IMR-90 (cell line): ENCODE results near the gene HOXB2. TPM values are rescaled to one million over a fixed set of nuclear protein-coding genes. Genes with fewer than 3 reads are reported as not detected.

ENCODE experiments used
- ATAC-seq: fragments of 200-7000 bp; cut with Tn5 transposase; 2 replicates; pipeline ENCODE4 v1.9.1; 2020; ENCODE audit warnings: low read depth, mild to moderate bottlenecking, moderate library complexity
- BruUV-seq: library from RNA; stranded (reverse); fragments of 400-500 nt; replicated peaks from 2 replicates; lab custom pipeline; 2021; lab: Mats Ljungman, UMichigan
- CTCF ChIA-PET: fragments of 300-600 bp; formaldehyde crosslinking; extraction: SDS; loops from one replicate; lab custom pipeline; 2021; ENCODE audit warnings: antibody characterized with exemption; lab: Yijun Ruan, JAX
- POLR2A ChIA-PET: fragments of 300-600 bp; sonication (Branson Sonifier 250); formaldehyde crosslinking; loops from one replicate; lab custom pipeline; 2022; ENCODE audit warnings: antibody characterized with exemption; ENCODE audit not compliant: unreplicated experiment; lab: Charles Lee
- DNase-seq: peaks from one replicate; pipeline ENCODE4 v3.0.0; 2013
- H2AFZ ChIP-seq: replicated peaks from 2 replicates; pipeline ENCODE3; 2013; ENCODE audit warnings: low read length, mild to moderate bottlenecking; ENCODE audit not compliant: poor library complexity
- H2AK5ac ChIP-seq: 2 replicates; pipeline ENCODE4 v1.6.1; 2013; ENCODE audit warnings: low read depth, low read length, inconsistent platforms
- H2AK9ac ChIP-seq: replicated peaks from 2 replicates; pipeline ENCODE3; 2013; ENCODE audit warnings: mild to moderate bottlenecking, low read depth, low read length, moderate library complexity; ENCODE audit not compliant: poor library complexity
- H2BK120ac ChIP-seq: 2 replicates; pipeline ENCODE4 v1.6.1; 2013; ENCODE audit warnings: low read depth, low read length, inconsistent platforms
- H2BK15ac ChIP-seq: 3 replicates; pipeline ENCODE4 v1.6.1; 2013; ENCODE audit warnings: low read depth, low read length, inconsistent platforms
- H2BK20ac ChIP-seq: 2 replicates; pipeline ENCODE4 v1.6.1; 2013; ENCODE audit warnings: low read depth, mild to moderate bottlenecking, inconsistent platforms, low read length, moderate library complexity
- H2BK5ac ChIP-seq: 2 replicates; pipeline ENCODE4 v1.6.1; 2013; ENCODE audit warnings: mild to moderate bottlenecking, low read depth, low read length, inconsistent platforms; ENCODE audit not compliant: poor library complexity, severe bottlenecking
- H3K14ac ChIP-seq: replicated peaks from 2 replicates; pipeline ENCODE4 v1.6.1; 2013; ENCODE audit warnings: low read depth, low read length, inconsistent platforms
- H3K18ac ChIP-seq: 2 replicates; pipeline ENCODE4 v1.6.1; 2013; ENCODE audit warnings: low read depth, low read length, control low read depth
- H3K23ac ChIP-seq: 2 replicates; pipeline ENCODE4 v1.6.1; 2013; ENCODE audit warnings: low read depth, low read length, inconsistent platforms
- H3K27ac ChIP-seq: 2 replicates; pipeline ENCODE4 v1.5.1; 2013; ENCODE audit warnings: mild to moderate bottlenecking, control low read depth, low read length; ENCODE audit not compliant: insufficient read depth
- H3K27me3 ChIP-seq: 2 replicates; pipeline ENCODE4 v1.6.1; 2013; ENCODE audit warnings: low read length; ENCODE audit not compliant: control insufficient read depth, insufficient read depth
- H3K36me3 ChIP-seq: 2 replicates; pipeline ENCODE4 v1.6.1; 2013; ENCODE audit warnings: low read length, mixed read lengths; ENCODE audit not compliant: control insufficient read depth, insufficient read depth
- H3K4ac ChIP-seq: 2 replicates; pipeline ENCODE4 v1.6.1; 2013; ENCODE audit warnings: low read depth, low read length, inconsistent platforms
- H3K4me1 ChIP-seq: 2 replicates; pipeline ENCODE4 v1.6.1; 2013; ENCODE audit warnings: low read length, mixed read lengths; ENCODE audit not compliant: control insufficient read depth, insufficient read depth
- H3K4me2 ChIP-seq: 2 replicates; pipeline ENCODE4 v1.6.1; 2013; ENCODE audit warnings: low read depth, mild to moderate bottlenecking, control low read depth, low read length, moderate library complexity
- H3K4me3 ChIP-seq: 2 replicates; pipeline ENCODE4 v1.5.1; 2013; ENCODE audit warnings: low read depth, mild to moderate bottlenecking, control low read depth, low read length, moderate library complexity; ENCODE audit not compliant: insufficient read depth
- H3K56ac ChIP-seq: 2 replicates; pipeline ENCODE4 v1.6.1; 2013; ENCODE audit warnings: low read length, inconsistent platforms; ENCODE audit not compliant: insufficient read depth; ENCODE audit errors: extremely low read depth
- H3K79me1 ChIP-seq, 2 experiments: 2 replicates each; pipeline ENCODE4 v1.6.1; 2013; ENCODE audit warnings: low read length in 2 of 2, inconsistent platforms in 1 of 2, low read depth in 1 of 2
- H3K9ac ChIP-seq: 2 replicates; pipeline ENCODE4 v1.6.1; 2013; ENCODE audit warnings: low read depth, low read length, control low read depth
- H3K9me1 ChIP-seq: 2 replicates; pipeline ENCODE4 v1.6.1; 2013; ENCODE audit warnings: low read length, inconsistent platforms; ENCODE audit not compliant: insufficient read depth
- H3K9me3 ChIP-seq: 2 replicates; pipeline ENCODE4 v1.6.1; 2013; ENCODE audit warnings: low read length; ENCODE audit not compliant: control insufficient read depth, insufficient read depth
- H4K20me1 ChIP-seq: 2 replicates; pipeline ENCODE4 v1.6.1; 2013; ENCODE audit warnings: low read length, inconsistent platforms; ENCODE audit not compliant: insufficient read depth
- H4K5ac ChIP-seq: 2 replicates; pipeline ENCODE4 v1.6.1; 2013; ENCODE audit warnings: mild to moderate bottlenecking, low read depth, low read length, control low read depth
- H4K8ac ChIP-seq, 2 experiments: 2 replicates each; pipeline ENCODE4 v1.6.1; 2013; ENCODE audit warnings: low read depth in 2 of 2, low read length in 2 of 2, control low read depth in 1 of 2, inconsistent platforms in 1 of 2
- H4K91ac ChIP-seq: 2 replicates; pipeline ENCODE4 v1.6.1; 2013; ENCODE audit warnings: low read depth, low read length, inconsistent platforms; ENCODE audit not compliant: insufficient read depth
- BHLHE40 ChIP-seq: fragments of 150-350 bp; IDR thresholded peaks from 2 replicates; pipeline ENCODE4 v1.6.1; 2016; ENCODE audit warnings: mild to moderate bottlenecking, low read depth, low read length
- MAFK ChIP-seq: IDR thresholded peaks from 2 replicates; pipeline ENCODE4 v1.6.1; 2012; ENCODE audit warnings: low read depth, low read length, improper control_type of control experiment
- MAZ ChIP-seq: IDR thresholded peaks from 2 replicates; pipeline ENCODE4 v1.6.1; 2012; ENCODE audit warnings: low read depth, mild to moderate bottlenecking, low read length, improper control_type of control experiment, moderate library complexity, borderline replicate concordance
- MXI1 ChIP-seq: IDR thresholded peaks from 2 replicates; pipeline ENCODE4 v1.6.1; 2012; ENCODE audit warnings: low read depth, mild to moderate bottlenecking, low read length, moderate library complexity, borderline replicate concordance
- POLR2A ChIP-seq: IDR thresholded peaks from 2 replicates; pipeline ENCODE4 v1.6.1; 2012; ENCODE audit warnings: mild to moderate bottlenecking, low read depth, low read length
- RAD21 ChIP-seq: IDR thresholded peaks from 2 replicates; pipeline ENCODE4 v1.6.1; 2012; ENCODE audit warnings: low read length, improper control_type of control experiment
- RFX5 ChIP-seq: IDR thresholded peaks from 2 replicates; pipeline ENCODE4 v1.8.0; 2012; ENCODE audit warnings: low read depth, mild to moderate bottlenecking, low read length, moderate library complexity
- SMC3 ChIP-seq: fragments of 150-350 bp; IDR thresholded peaks from 2 replicates; pipeline ENCODE4 v1.6.1; 2016; ENCODE audit warnings: low read depth, mild to moderate bottlenecking, antibody characterized with exemption, low read length, moderate library complexity
- WGBS, 2 experiments: methylation state at CpG; one replicate each; pipeline versions ENCODE4 v1.1.5 to v1.1.7; 2013; ENCODE audit warnings: missing lambda C conversion rate in 2 of 2; ENCODE audit not compliant: insufficient read length in 1 of 2; ENCODE audit errors: extremely low coverage in 2 of 2; 5-methylcytosine and 5-hydroxymethylcytosine counted together
- dilution Hi-C: fragments of 300-500 bp; cut with HindIII; formaldehyde crosslinking; loops from one replicate; pipeline ENCODE4 v1.14.3; 2018; ENCODE audit warnings: low sequenced_read_pairs; ENCODE audit not compliant: unreplicated experiment
- in situ Hi-C: fragments of 300-500 bp; cut with MboI; formaldehyde crosslinking; loops from 3 replicates; pipeline ENCODE4 v1.14.3; 2019; ENCODE audit warnings: low sequenced_read_pairs, inconsistent platforms, mixed read lengths
- intact Hi-C: fragments of 100-400 bp; cut with micrococcal nuclease; formaldehyde crosslinking; loops from 2 replicates; pipeline ENCODE4 v1.10.0; 2022
- polyA plus RNA-seq, 3 experiments: library from polyadenylated mRNA; depleted of rRNA; stranded (reverse); fragments of >200 nt; gene quantifications; 2 replicates each; pipeline ENCODE4 v1.2.3, GENCODE V29; 2012; ENCODE audit warnings: low replicate concordance in 1 of 3
- total RNA-seq: library from RNA; depleted of rRNA; stranded (reverse); fragments of >200 nt; gene quantifications from 2 replicates; pipeline ENCODE4 v1.2.3, GENCODE V29; 2012
- TF ChIP-seq, protein P1 (sequence below): conservative IDR thresholded peaks from 2 replicates; pipeline ENCODE4 v1.5.1; 2012; ENCODE audit warnings: mild to moderate bottlenecking, low read depth, low read length, improper control_type of control experiment
- TF ChIP-seq, protein P2 (sequence below): fragments of 150-350 bp; IDR thresholded peaks from 2 replicates; pipeline ENCODE4 v1.6.1; 2016; ENCODE audit warnings: low read depth, mild to moderate bottlenecking, low read length, moderate library complexity, borderline replicate concordance

The HOXB2 gene
- total and polyA plus RNA-seq, 2 of the 4 experiments (the other 2 are of a cell fraction), result 2.7 to 29.9 TPM

DNA sequence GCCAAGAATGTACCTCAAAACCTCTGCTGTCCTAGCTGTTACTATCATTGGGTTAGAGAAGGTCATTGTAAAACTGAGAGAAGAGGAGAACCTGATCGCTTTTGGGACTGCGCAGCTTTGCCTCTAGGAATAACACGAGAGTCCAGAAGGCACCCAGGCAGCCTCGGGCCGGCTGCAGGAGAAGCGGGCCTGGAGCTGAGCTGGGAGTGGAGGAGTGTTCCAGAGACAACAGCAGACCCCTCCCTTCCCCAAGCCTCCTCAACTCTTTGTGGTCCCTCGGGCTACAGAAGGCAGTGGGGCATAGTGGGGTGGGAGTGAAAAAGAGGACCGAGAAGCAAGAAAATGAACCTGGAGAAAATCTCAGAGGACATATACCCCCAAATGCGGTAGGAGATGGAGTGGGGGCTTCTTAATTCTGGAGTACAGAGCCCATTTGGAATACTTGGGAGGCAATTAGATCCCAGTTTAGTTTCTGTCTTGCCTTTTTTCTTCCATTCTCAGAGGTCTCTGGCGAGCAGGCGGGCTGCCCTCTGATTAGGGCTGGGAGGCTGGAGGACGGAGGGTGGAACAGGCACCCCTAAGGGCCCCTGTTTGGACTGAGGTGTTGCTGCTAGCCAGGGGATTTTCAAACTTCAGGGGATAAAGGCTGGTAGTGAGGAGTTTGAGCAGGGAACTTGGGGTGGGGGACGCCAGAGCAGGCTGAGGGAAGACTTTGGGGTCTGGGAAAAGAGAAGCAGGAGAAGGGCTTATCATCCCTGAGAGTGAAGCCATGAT is 13.3 kb upstream of the HOXB2 start:
- peak overlapping the region; percentile 73; the same call in 1 of the 2 replicates for H2BK20ac ChIP-seq
- H2BK120ac ChIP-seq, result peak overlapping the region; percentile 87
- H3K9me3 ChIP-seq, result no peaks in the 10 kb centered on the region
- H2BK15ac ChIP-seq, result peak overlapping the region; percentile 78; the same call in 2 of the 3 replicates
- H3K4me1 ChIP-seq, result peaks cover 66% of the 10 kb centered on the region
- TF ChIP-seq RAD21 (no peak), MAZ (no peak), BHLHE40 (no peak), POLR2A (no peak), RFX5 (no peak), MXI1 (no peak), SMC3 (no peak), MAFK (no peak)
- TF ChIP-seq, protein P1, sequence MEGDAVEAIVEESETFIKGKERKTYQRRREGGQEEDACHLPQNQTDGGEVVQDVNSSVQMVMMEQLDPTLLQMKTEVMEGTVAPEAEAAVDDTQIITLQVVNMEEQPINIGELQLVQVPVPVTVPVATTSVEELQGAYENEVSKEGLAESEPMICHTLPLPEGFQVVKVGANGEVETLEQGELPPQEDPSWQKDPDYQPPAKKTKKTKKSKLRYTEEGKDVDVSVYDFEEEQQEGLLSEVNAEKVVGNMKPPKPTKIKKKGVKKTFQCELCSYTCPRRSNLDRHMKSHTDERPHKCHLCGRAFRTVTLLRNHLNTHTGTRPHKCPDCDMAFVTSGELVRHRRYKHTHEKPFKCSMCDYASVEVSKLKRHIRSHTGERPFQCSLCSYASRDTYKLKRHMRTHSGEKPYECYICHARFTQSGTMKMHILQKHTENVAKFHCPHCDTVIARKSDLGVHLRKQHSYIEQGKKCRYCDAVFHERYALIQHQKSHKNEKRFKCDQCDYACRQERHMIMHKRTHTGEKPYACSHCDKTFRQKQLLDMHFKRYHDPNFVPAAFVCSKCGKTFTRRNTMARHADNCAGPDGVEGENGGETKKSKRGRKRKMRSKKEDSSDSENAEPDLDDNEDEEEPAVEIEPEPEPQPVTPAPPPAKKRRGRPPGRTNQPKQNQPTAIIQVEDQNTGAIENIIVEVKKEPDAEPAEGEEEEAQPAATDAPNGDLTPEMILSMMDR, result no peak
- TF ChIP-seq, protein P2, sequence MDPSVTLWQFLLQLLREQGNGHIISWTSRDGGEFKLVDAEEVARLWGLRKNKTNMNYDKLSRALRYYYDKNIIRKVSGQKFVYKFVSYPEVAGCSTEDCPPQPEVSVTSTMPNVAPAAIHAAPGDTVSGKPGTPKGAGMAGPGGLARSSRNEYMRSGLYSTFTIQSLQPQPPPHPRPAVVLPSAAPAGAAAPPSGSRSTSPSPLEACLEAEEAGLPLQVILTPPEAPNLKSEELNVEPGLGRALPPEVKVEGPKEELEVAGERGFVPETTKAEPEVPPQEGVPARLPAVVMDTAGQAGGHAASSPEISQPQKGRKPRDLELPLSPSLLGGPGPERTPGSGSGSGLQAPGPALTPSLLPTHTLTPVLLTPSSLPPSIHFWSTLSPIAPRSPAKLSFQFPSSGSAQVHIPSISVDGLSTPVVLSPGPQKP, result no peak
- 0% methylated on average over 1 of the region's 13 CpGs; no CpG with 5 or more reads in 1 of the 2 experiments for WGBS, 2 experiments
- H3K36me3 ChIP-seq, result peaks cover 28% of the 10 kb centered on the region; the same call in 1 of the 2 replicates
- peak overlapping the region; percentile 89 for H3K18ac ChIP-seq
- H3K4me3 ChIP-seq, result peak overlapping the region; percentile 20
- peak overlapping the region; percentile 68 for H4K91ac ChIP-seq
- peak overlapping the region; percentile 99 for H3K23ac ChIP-seq
- H3K4me2 ChIP-seq, result peak overlapping the region; percentile 92
- H2AFZ ChIP-seq, result no peak overlapping the region
- H4K5ac ChIP-seq, result peak overlapping the region; percentile 95
- intact Hi-C loops, result no loop called here
- dilution Hi-C loops, result no loop called here
- H3K27me3 ChIP-seq, result no peaks in the 10 kb centered on the region
- ATAC-seq (no peak), DNase-seq (no peak)
- ChIA-PET CTCF (interaction anchor here (0.6 kb wide), 2 partner anchors 16 to 38 kb away, joined by 3 to 5 read pairs; no protein-coding TSS in a partner anchor), POLR2A (interaction anchor here (0.8 kb wide), 1 partner anchor 10 kb away, joined by 3 read pairs; no protein-coding TSS in a partner anchor)
- H3K4ac ChIP-seq, result peak overlapping the region; percentile 98
- H3K79me1 ChIP-seq, result peaks cover 0 to 12% of the 10 kb centered on the region in 2 experiments; a peak in 2 of 4 replicates
- peak overlapping the region; percentile 95 for H2BK5ac ChIP-seq
- BruUV-seq, result no TSS peak
- peak overlapping the region; percentile 98 for H3K14ac ChIP-seq
- H3K27ac ChIP-seq, result peak overlapping the region; percentile 93
- peak overlapping the region; percentile 95 for H3K9ac ChIP-seq
- peak overlapping the region; percentile 62 to 74 for H4K8ac ChIP-seq
- in situ Hi-C loops, result no loop called here
- H3K56ac ChIP-seq, result peak overlapping the region; percentile 91
- peak overlapping the region; percentile 77 for H2AK9ac ChIP-seq
- H4K20me1 ChIP-seq, result peaks cover 21% of the 10 kb centered on the region
- peaks cover 4% of the 10 kb centered on the region for H3K9me1 ChIP-seq
- peak overlapping the region; percentile 86 for H2AK5ac ChIP-seq
